NCI-H1436 (cell line): ENCODE results near the gene DEPDC7.
"Not testable (repeated sequence)": the region's sequence is repeated elsewhere in the genome, so short reads cannot be mapped to it uniquely, and the experiment has no call there.

Source experiments
- DNase-seq: peaks from one replicate; lab custom pipeline; 2025; lab: John Stamatoyannopoulos, UW

DEPDC7 gene

GRCh38 chr11:33015621-33016551 is at the start of gene DEPDC7:
Gene DEPDC7, plus strand, starts transcription at chr11:33015878. Its CDS starts 78 bp downstream, at chr11:33015956.
- DNase-seq, result peak; percentile 77

GRCh38 chr11:32968541-32968940 is 47.1 kb upstream of the DEPDC7 start:
- DNase-seq, result no peak

GRCh38 chr11:32972233-32972632 is 43.4 kb upstream of the DEPDC7 start:
- not testable (repeated sequence) for DNase-seq

GRCh38 chr11:32972781-32973180 is 42.9 kb upstream of the DEPDC7 start:
- DNase-seq, result no peak

- no peak for DNase-seq
Observed at GRCh38 chr11:32982626-32983025, 33.1 kb upstream of the DEPDC7 start.

- DNase-seq, result no peak
Observed at GRCh38 chr11:32983506-32983905, 32.2 kb upstream of the DEPDC7 start.

GRCh38 chr11:32985600-32985999 is 30.1 kb upstream of the DEPDC7 start:
- DNase-seq, result no peak

GRCh38 chr11:32987851-32988250 is 27.8 kb upstream of the DEPDC7 start:
- no peak for DNase-seq

GRCh38 chr11:32990481-32990880 is 25.2 kb upstream of the DEPDC7 start:
- DNase-seq, result no peak

- no peak for DNase-seq
Observed at GRCh38 chr11:32991427-32991826, 24.3 kb upstream of the DEPDC7 start.

GRCh38 chr11:32991898-32992297 is 23.8 kb upstream of the DEPDC7 start:
- DNase-seq, result no peak

GRCh38 chr11:33000181-33000580 is 15.5 kb upstream of the DEPDC7 start:
- no peak for DNase-seq

- DNase-seq, result no peak
Observed at GRCh38 chr11:33001281-33001680, 14.4 kb upstream of the DEPDC7 start.

GRCh38 chr11:33001751-33002542 is 13.7 kb upstream of the DEPDC7 start:
- no peak for DNase-seq

- DNase-seq, result no peak
Observed at GRCh38 chr11:33005175-33005574, 10.5 kb upstream of the DEPDC7 start.

GRCh38 chr11:33006010-33006409 is 9.7 kb upstream of the DEPDC7 start:
- DNase-seq, result no peak

GRCh38 chr11:33013755-33014154 is 1.9 kb upstream of the DEPDC7 start:
- DNase-seq, result no peak

- no peak for DNase-seq
Observed at GRCh38 chr11:33016654-33017053, 976 bp downstream of the DEPDC7 start.

GRCh38 chr11:33017478-33017877 is 1.8 kb downstream of the DEPDC7 start:
- DNase-seq, result no peak

GRCh38 chr11:33017965-33018364 is 2.3 kb downstream of the DEPDC7 start:
- no peak for DNase-seq

- DNase-seq, result no peak
Observed at GRCh38 chr11:33018840-33019239, 3.2 kb downstream of the DEPDC7 start.

- DNase-seq, result no peak
Observed at GRCh38 chr11:33021501-33021900, 5.8 kb downstream of the DEPDC7 start.

- DNase-seq, result no peak
Observed at GRCh38 chr11:33021937-33022336, 6.3 kb downstream of the DEPDC7 start.
